ENCODE measurements around the gene ATP9A.

- TF ChIP-seq CTCF (IDR thresholded peaks at IDR 0.05): no peak
- no peak for TF ChIP-seq REST (IDR thresholded peaks at IDR 0.05; ENCODE audit: low read depth, low read length)
- no peak for TF ChIP-seq FOXJ3 (CRISPR knock-in tag; IDR thresholded peaks at IDR 0.05)
- TF ChIP-seq TCF12 (IDR thresholded peaks at IDR 0.05): no peak
- no peak for TF ChIP-seq TEAD4 (IDR thresholded peaks at IDR 0.05; ENCODE audit: borderline replicate concordance, insufficient read depth)
- TF ChIP-seq RAD21 (IDR thresholded peaks at IDR 0.05; ENCODE audit: low read length): no peak
- TF ChIP-seq FOSL2 (IDR thresholded peaks at IDR 0.05; ENCODE audit: borderline replicate concordance, low read depth): no peak
- TF ChIP-seq RCOR1 (IDR thresholded peaks at IDR 0.05; ENCODE audit: low read length): no peak
These were observed 79.5 kb downstream of the ATP9A start for GRCh38 chr20:51688600-51689244.
